ENCODE results near the gene DENND1A.

Gene DENND1A

GRCh38 chr9:123964761-123965160, 34.8 kb upstream of the DENND1A start:
- Histone ChIP-seq H3K27ac (ENCODE audit: low read length) (no peak overlapping the region), H3K4me1 (ENCODE audit: control insufficient read depth, insufficient read depth, low read length) (no peaks in the 10 kb centered on the region), H3K36me3 (ENCODE audit: control insufficient read depth, insufficient read depth, low read length) (no peaks in the 10 kb centered on the region), H3K27me3 (ENCODE audit: control insufficient read depth, insufficient read depth, low read length) (no peaks in the 10 kb centered on the region), H3K9me3 (ENCODE audit: control insufficient read depth, insufficient read depth, low read length) (no peaks in the 10 kb centered on the region), H3K4me3 (ENCODE audit: low read length) (no peak overlapping the region)
- no peak for DNase-seq (ENCODE audit: low read depth, low spot score)
- no CpG with 5 or more reads among the region's 12 CpGs for WGBS (ENCODE audit: insufficient coverage, insufficient read length)

DNA sequence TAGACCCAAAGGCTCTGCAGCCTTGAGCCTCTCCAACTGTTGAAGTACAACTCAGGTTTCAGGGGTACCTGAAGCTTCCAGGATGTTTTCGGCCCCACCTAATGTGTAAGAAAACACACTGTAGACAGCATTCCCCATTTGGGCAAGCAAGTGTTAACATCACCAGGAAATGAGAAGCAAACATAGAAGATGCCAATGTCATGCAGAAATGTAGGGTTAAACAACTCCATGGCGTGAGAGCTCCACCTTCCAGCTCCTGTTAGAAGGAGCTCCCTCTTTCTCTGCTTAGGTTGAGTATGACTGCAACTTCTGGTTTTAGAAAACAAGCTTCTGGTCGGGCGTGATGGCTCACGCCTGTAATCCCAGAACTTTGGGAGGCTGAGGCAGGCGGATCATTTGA, 31.0 kb upstream of the DENND1A start:
- H3K9me3 ChIP-seq (ENCODE audit: control insufficient read depth, insufficient read depth, low read length), result no peaks in the 10 kb centered on the region
- no peak overlapping the region for H3K4me3 ChIP-seq (ENCODE audit: low read length)
- DNase-seq (ENCODE audit: low read depth, low spot score), result no peak
- H3K27me3 ChIP-seq (ENCODE audit: control insufficient read depth, insufficient read depth, low read length), result no peaks in the 10 kb centered on the region
- H3K27ac ChIP-seq (ENCODE audit: low read length), result no peak overlapping the region
- no CpG with 5 or more reads among the region's 6 CpGs for WGBS (ENCODE audit: insufficient coverage, insufficient read length)
- no peaks in the 10 kb centered on the region for H3K4me1 ChIP-seq (ENCODE audit: control insufficient read depth, insufficient read depth, low read length)
- no peaks in the 10 kb centered on the region for H3K36me3 ChIP-seq (ENCODE audit: control insufficient read depth, insufficient read depth, low read length)

DNA sequence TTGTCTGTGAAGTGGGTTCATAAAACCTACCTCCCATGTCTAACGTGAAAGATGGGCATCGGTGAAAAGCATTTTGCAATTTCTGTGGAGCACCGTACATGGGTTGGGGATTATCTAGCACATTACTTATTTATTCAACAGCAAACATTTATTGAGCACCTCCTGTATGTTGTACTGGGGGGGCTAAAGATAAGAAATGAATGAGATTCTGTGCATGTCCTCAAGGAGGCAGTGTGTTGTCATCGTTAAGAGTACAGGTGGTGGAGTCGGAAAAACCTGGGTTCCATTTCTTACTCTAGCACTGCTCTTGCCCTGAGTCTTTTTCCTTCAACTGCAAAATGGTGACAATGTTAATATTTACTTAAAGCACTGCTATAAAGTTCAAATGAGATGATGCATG, 30.4 kb upstream of the DENND1A start:
- no peak for DNase-seq (ENCODE audit: low read depth, low spot score)
- Histone ChIP-seq H3K36me3 (ENCODE audit: control insufficient read depth, insufficient read depth, low read length) (no peaks in the 10 kb centered on the region), H3K9me3 (ENCODE audit: control insufficient read depth, insufficient read depth, low read length) (no peaks in the 10 kb centered on the region), H3K27me3 (ENCODE audit: control insufficient read depth, insufficient read depth, low read length) (no peaks in the 10 kb centered on the region), H3K4me1 (ENCODE audit: control insufficient read depth, insufficient read depth, low read length) (no peaks in the 10 kb centered on the region), H3K27ac (ENCODE audit: low read length) (no peak overlapping the region), H3K4me3 (ENCODE audit: low read length) (no peak overlapping the region)
- no CpG with 5 or more reads among the region's 5 CpGs for WGBS (ENCODE audit: insufficient coverage, insufficient read length)

DNA sequence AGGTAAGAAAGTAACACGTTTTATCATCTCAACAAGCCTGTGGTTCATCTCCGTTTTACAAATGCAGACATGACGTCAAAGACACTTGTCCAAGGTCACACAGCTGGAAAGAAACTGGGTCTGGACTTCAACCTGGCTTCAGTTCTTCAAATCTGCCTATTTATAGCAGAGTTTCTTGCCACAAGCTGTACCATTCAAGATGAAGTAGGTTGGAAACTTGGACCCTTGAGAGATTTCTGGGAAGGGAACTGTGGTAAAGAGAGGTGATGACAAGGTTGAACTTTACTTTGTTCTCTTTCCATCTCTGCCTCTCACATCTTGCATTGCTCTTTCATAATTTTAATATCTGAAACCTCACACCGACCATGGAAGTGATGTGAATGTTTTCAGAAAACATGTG, 29.9 kb upstream of the DENND1A start:
- Histone ChIP-seq H3K4me1 (ENCODE audit: control insufficient read depth, insufficient read depth, low read length) (no peaks in the 10 kb centered on the region), H3K27ac (ENCODE audit: low read length) (no peak overlapping the region), H3K36me3 (ENCODE audit: control insufficient read depth, insufficient read depth, low read length) (no peaks in the 10 kb centered on the region), H3K4me3 (ENCODE audit: low read length) (no peak overlapping the region), H3K9me3 (ENCODE audit: control insufficient read depth, insufficient read depth, low read length) (no peaks in the 10 kb centered on the region), H3K27me3 (ENCODE audit: control insufficient read depth, insufficient read depth, low read length) (no peaks in the 10 kb centered on the region)
- no peak for DNase-seq (ENCODE audit: low read depth, low spot score)
- no CpG with 5 or more reads among the region's 4 CpGs for WGBS (ENCODE audit: insufficient coverage, insufficient read length)

- no peaks in the 10 kb centered on the region for H3K9me3 ChIP-seq (ENCODE audit: control insufficient read depth, insufficient read depth, low read length)
- WGBS (ENCODE audit: insufficient coverage, insufficient read length), result no CpG with 5 or more reads among the region's 2 CpGs
- H3K36me3 ChIP-seq (ENCODE audit: control insufficient read depth, insufficient read depth, low read length), result no peaks in the 10 kb centered on the region
- no peak overlapping the region for H3K27ac ChIP-seq (ENCODE audit: low read length)
- no peaks in the 10 kb centered on the region for H3K4me1 ChIP-seq (ENCODE audit: control insufficient read depth, insufficient read depth, low read length)
- no peak overlapping the region for H3K4me3 ChIP-seq (ENCODE audit: low read length)
- DNase-seq (ENCODE audit: low read depth, low spot score), result no peak
- H3K27me3 ChIP-seq (ENCODE audit: control insufficient read depth, insufficient read depth, low read length), result no peaks in the 10 kb centered on the region
These were observed 27.8 kb upstream of the DENND1A start for GRCh38 chr9:123957731-123958130.

- no CpG with 5 or more reads among the region's 6 CpGs for WGBS (ENCODE audit: insufficient coverage, insufficient read length)
- Histone ChIP-seq H3K27me3 (ENCODE audit: control insufficient read depth, insufficient read depth, low read length) (no peaks in the 10 kb centered on the region), H3K4me1 (ENCODE audit: control insufficient read depth, insufficient read depth, low read length) (no peaks in the 10 kb centered on the region), H3K36me3 (ENCODE audit: control insufficient read depth, insufficient read depth, low read length) (no peaks in the 10 kb centered on the region), H3K4me3 (ENCODE audit: low read length) (no peak overlapping the region), H3K27ac (ENCODE audit: low read length) (no peak overlapping the region), H3K9me3 (ENCODE audit: control insufficient read depth, insufficient read depth, low read length) (no peaks in the 10 kb centered on the region)
- DNase-seq (ENCODE audit: low read depth, low spot score), result no peak
These were observed 27.3 kb upstream of the DENND1A start for GRCh38 chr9:123957168-123957721.

GRCh38 chr9:123955637-123956036, 25.7 kb upstream of the DENND1A start:
- no peak overlapping the region for H3K4me3 ChIP-seq (ENCODE audit: low read length)
- H3K4me1 ChIP-seq (ENCODE audit: control insufficient read depth, insufficient read depth, low read length), result no peaks in the 10 kb centered on the region
- no peaks in the 10 kb centered on the region for H3K27me3 ChIP-seq (ENCODE audit: control insufficient read depth, insufficient read depth, low read length)
- H3K36me3 ChIP-seq (ENCODE audit: control insufficient read depth, insufficient read depth, low read length), result no peaks in the 10 kb centered on the region
- no CpG with 5 or more reads among the region's 6 CpGs for WGBS (ENCODE audit: insufficient coverage, insufficient read length)
- no peak overlapping the region for H3K27ac ChIP-seq (ENCODE audit: low read length)
- H3K9me3 ChIP-seq (ENCODE audit: control insufficient read depth, insufficient read depth, low read length), result no peaks in the 10 kb centered on the region
- no peak for DNase-seq (ENCODE audit: low read depth, low spot score)

DNA sequence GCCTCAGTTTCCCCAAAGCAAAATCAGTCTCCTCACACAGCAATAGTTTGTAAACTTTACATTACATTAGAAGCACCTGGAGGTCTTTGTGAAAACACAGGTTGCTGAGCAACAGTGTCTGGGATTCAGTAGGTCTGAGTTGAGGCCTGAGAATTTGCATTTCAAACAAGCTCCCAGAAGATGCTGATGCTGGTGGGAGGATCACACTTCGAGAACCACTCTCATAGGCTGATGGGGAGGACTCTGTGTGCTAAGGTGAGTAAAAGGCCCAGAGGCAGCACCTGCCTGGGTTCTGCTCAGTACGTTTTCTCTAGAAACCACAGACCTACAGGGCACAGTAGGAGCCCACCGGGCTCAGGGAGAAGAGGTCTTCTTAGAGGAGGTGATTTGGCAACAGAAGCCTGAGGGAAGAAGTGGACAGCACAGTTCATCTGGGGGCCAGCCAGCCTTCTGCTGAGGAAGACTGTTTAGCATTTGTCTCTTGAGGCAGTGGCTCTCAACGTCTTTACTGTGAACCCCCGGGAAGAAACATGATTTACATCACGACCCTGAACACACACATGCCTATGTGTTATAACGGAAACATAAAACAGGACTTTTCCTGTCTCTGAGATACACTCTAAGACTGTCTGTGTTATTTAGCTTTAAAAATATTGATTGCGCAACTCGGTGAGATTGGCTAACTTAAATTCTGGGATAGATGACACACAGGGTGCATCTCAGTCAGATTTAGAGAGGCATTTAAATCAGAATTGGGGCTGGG, 24.8 kb upstream of the DENND1A start:
- Histone ChIP-seq H3K4me3 (ENCODE audit: low read length) (no peak overlapping the region), H3K9me3 (ENCODE audit: control insufficient read depth, insufficient read depth, low read length) (no peaks in the 10 kb centered on the region), H3K27ac (ENCODE audit: low read length) (no peak overlapping the region), H3K36me3 (ENCODE audit: control insufficient read depth, insufficient read depth, low read length) (no peaks in the 10 kb centered on the region), H3K4me1 (ENCODE audit: control insufficient read depth, insufficient read depth, low read length) (no peaks in the 10 kb centered on the region), H3K27me3 (ENCODE audit: control insufficient read depth, insufficient read depth, low read length) (no peaks in the 10 kb centered on the region)
- DNase-seq (ENCODE audit: low read depth, low spot score), result no peak
- WGBS (ENCODE audit: insufficient coverage, insufficient read length), result no CpG with 5 or more reads among the region's 9 CpGs

GRCh38 chr9:123952641-123953495, 22.9 kb upstream of the DENND1A start:
- H3K36me3 ChIP-seq (ENCODE audit: control insufficient read depth, insufficient read depth, low read length), result no peaks in the 10 kb centered on the region

DNA sequence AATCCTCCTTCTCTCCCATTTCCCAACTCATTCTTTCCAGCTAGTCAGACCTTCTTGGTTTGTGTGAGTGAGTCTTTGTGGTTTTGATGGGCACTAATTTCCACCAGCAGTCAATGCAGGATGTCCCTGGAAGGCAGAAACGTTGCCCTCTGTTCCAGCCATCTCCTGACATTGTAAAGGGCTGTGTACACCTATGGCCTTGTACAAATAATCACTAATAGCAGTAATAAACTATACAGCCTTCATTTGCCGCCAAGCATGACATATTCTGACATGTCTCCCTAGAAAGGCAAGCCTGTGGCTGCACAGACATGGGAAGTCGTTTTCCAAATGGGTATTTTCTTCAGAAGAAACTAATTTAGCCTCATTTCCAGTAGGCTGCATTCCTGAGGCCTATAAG, 18.4 kb upstream of the DENND1A start:
- no peak overlapping the region for H3K4me3 ChIP-seq (ENCODE audit: low read length)
- H3K4me1 ChIP-seq (ENCODE audit: control insufficient read depth, insufficient read depth, low read length), result no peaks in the 10 kb centered on the region
- H3K9me3 ChIP-seq (ENCODE audit: control insufficient read depth, insufficient read depth, low read length), result no peaks in the 10 kb centered on the region
- H3K27ac ChIP-seq (ENCODE audit: low read length), result no peak overlapping the region
- no peaks in the 10 kb centered on the region for H3K27me3 ChIP-seq (ENCODE audit: control insufficient read depth, insufficient read depth, low read length)
- H3K36me3 ChIP-seq (ENCODE audit: control insufficient read depth, insufficient read depth, low read length), result no peaks in the 10 kb centered on the region
- DNase-seq (ENCODE audit: low read depth, low spot score), result no peak
- WGBS (ENCODE audit: insufficient coverage, insufficient read length), result no CpG with 5 or more reads among the region's 3 CpGs

More at GRCh38 chr9:123952641-123953495, 22.9 kb upstream of the DENND1A start:
- Histone ChIP-seq H3K27ac (ENCODE audit: low read length) (no peak overlapping the region), H3K27me3 (ENCODE audit: control insufficient read depth, insufficient read depth, low read length) (no peaks in the 10 kb centered on the region), H3K9me3 (ENCODE audit: control insufficient read depth, insufficient read depth, low read length) (no peaks in the 10 kb centered on the region), H3K4me3 (ENCODE audit: low read length) (no peak overlapping the region), H3K4me1 (ENCODE audit: control insufficient read depth, insufficient read depth, low read length) (no peaks in the 10 kb centered on the region)
- no peak for DNase-seq (ENCODE audit: low read depth, low spot score)
- WGBS (ENCODE audit: insufficient coverage, insufficient read length), result no CpG with 5 or more reads among the region's 9 CpGs

All from iPS DF 6.9 (cell line).